Measurements from ENCODE around the gene UBN1.

DNA sequence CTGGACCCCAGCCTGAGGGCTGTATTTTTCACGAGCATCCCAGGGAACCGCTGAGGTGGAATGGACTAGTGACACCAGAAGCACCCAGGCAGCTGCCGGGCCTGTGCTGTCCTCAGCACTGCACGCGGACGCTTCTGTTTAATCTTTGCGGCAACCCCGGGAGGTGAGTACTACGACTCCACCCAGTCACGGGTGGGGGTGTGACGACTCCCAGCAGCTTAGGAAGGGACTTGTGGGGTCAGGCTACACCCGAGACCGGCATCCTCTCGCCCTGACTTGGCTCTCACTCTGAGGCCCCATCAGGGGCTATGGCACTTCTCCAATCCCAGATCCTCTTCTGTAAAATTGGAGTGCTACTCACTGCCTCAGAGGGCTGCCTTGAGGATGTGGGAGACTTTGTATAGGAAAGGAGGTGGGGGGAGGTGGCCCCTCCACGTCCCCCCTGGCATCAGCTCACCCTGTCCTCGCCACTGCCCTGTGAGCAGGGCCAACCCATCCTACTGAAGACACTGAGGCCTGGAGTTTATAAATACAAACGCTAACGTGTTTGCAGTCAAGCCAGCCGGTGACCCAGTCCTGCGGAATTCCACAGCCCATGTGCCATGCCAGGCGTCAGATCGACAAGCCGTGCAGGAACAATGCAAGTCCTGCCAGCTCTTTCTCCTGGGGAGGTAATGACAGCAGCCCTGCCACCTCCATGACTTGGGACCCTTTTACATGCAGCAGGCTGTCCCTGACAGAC lies 45.3 kb downstream of the UBN1 start:
- TF ChIP-seq, protein P1, sequence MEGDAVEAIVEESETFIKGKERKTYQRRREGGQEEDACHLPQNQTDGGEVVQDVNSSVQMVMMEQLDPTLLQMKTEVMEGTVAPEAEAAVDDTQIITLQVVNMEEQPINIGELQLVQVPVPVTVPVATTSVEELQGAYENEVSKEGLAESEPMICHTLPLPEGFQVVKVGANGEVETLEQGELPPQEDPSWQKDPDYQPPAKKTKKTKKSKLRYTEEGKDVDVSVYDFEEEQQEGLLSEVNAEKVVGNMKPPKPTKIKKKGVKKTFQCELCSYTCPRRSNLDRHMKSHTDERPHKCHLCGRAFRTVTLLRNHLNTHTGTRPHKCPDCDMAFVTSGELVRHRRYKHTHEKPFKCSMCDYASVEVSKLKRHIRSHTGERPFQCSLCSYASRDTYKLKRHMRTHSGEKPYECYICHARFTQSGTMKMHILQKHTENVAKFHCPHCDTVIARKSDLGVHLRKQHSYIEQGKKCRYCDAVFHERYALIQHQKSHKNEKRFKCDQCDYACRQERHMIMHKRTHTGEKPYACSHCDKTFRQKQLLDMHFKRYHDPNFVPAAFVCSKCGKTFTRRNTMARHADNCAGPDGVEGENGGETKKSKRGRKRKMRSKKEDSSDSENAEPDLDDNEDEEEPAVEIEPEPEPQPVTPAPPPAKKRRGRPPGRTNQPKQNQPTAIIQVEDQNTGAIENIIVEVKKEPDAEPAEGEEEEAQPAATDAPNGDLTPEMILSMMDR (IDR thresholded peaks at IDR 0.05; ENCODE audit: low read depth, low read length, missing input control), result no peak
- TF ChIP-seq, protein P2, sequence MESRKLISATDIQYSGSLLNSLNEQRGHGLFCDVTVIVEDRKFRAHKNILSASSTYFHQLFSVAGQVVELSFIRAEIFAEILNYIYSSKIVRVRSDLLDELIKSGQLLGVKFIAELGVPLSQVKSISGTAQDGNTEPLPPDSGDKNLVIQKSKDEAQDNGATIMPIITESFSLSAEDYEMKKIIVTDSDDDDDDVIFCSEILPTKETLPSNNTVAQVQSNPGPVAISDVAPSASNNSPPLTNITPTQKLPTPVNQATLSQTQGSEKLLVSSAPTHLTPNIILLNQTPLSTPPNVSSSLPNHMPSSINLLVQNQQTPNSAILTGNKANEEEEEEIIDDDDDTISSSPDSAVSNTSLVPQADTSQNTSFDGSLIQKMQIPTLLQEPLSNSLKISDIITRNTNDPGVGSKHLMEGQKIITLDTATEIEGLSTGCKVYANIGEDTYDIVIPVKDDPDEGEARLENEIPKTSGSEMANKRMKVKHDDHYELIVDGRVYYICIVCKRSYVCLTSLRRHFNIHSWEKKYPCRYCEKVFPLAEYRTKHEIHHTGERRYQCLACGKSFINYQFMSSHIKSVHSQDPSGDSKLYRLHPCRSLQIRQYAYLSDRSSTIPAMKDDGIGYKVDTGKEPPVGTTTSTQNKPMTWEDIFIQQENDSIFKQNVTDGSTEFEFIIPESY (IDR thresholded peaks at IDR 0.05), result no peak
- TF ChIP-seq, protein P3, sequence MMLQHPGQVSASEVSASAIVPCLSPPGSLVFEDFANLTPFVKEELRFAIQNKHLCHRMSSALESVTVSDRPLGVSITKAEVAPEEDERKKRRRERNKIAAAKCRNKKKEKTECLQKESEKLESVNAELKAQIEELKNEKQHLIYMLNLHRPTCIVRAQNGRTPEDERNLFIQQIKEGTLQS (IDR thresholded peaks at IDR 0.05), result no peak
- TF ChIP-seq JUND (IDR thresholded peaks at IDR 0.05) (no peak), EGR1 (IDR thresholded peaks at IDR 0.05; ENCODE audit: low read depth in 2 of 2) (no peak), SP1 (IDR thresholded peaks at IDR 0.05) (no peak), YY1 (IDR thresholded peaks at IDR 0.05) (no peak), RXRA (IDR thresholded peaks at IDR 0.05) (no peak), RAD21 (IDR thresholded peaks at IDR 0.05) (no peak), TAF1 (conservative IDR thresholded peaks at IDR 0.05) (no peak), HNF4A (conservative IDR thresholded peaks at IDR 0.05) (no peak)
- TF ChIP-seq, protein P4, sequence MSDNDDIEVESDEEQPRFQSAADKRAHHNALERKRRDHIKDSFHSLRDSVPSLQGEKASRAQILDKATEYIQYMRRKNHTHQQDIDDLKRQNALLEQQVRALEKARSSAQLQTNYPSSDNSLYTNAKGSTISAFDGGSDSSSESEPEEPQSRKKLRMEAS (IDR thresholded peaks at IDR 0.05), result no peak
- TF ChIP-seq, protein P5, sequence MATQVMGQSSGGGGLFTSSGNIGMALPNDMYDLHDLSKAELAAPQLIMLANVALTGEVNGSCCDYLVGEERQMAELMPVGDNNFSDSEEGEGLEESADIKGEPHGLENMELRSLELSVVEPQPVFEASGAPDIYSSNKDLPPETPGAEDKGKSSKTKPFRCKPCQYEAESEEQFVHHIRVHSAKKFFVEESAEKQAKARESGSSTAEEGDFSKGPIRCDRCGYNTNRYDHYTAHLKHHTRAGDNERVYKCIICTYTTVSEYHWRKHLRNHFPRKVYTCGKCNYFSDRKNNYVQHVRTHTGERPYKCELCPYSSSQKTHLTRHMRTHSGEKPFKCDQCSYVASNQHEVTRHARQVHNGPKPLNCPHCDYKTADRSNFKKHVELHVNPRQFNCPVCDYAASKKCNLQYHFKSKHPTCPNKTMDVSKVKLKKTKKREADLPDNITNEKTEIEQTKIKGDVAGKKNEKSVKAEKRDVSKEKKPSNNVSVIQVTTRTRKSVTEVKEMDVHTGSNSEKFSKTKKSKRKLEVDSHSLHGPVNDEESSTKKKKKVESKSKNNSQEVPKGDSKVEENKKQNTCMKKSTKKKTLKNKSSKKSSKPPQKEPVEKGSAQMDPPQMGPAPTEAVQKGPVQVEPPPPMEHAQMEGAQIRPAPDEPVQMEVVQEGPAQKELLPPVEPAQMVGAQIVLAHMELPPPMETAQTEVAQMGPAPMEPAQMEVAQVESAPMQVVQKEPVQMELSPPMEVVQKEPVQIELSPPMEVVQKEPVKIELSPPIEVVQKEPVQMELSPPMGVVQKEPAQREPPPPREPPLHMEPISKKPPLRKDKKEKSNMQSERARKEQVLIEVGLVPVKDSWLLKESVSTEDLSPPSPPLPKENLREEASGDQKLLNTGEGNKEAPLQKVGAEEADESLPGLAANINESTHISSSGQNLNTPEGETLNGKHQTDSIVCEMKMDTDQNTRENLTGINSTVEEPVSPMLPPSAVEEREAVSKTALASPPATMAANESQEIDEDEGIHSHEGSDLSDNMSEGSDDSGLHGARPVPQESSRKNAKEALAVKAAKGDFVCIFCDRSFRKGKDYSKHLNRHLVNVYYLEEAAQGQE (IDR thresholded peaks at IDR 0.05), result no peak

Measured in liver (tissue), 3 donors.